ENCODE data around the gene MTO1.

- TF ChIP-seq, protein P1, sequence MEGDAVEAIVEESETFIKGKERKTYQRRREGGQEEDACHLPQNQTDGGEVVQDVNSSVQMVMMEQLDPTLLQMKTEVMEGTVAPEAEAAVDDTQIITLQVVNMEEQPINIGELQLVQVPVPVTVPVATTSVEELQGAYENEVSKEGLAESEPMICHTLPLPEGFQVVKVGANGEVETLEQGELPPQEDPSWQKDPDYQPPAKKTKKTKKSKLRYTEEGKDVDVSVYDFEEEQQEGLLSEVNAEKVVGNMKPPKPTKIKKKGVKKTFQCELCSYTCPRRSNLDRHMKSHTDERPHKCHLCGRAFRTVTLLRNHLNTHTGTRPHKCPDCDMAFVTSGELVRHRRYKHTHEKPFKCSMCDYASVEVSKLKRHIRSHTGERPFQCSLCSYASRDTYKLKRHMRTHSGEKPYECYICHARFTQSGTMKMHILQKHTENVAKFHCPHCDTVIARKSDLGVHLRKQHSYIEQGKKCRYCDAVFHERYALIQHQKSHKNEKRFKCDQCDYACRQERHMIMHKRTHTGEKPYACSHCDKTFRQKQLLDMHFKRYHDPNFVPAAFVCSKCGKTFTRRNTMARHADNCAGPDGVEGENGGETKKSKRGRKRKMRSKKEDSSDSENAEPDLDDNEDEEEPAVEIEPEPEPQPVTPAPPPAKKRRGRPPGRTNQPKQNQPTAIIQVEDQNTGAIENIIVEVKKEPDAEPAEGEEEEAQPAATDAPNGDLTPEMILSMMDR (IDR thresholded peaks at IDR 0.05; ENCODE audit: insufficient read depth, low read length, poor library complexity, severe bottlenecking) = no peak
- TF ChIP-seq EZH2phosphoT487 (conservative IDR thresholded peaks at IDR 0.05; ENCODE audit: low read length) = no peak
Measured at GRCh38 chr6:73515204-73515655, 53.7 kb downstream of the MTO1 start.

Data from SU-DHL-6 (cell line).